ENCODE measurements around the gene CCDC54.

GRCh38 chr3:107367353-107367752, 9.9 kb upstream of the CCDC54 start:
- no peak for TF ChIP-seq SP1 (IDR thresholded peaks at IDR 0.05)
- no peak for TF ChIP-seq CTBP1 (IDR thresholded peaks at IDR 0.05; ENCODE audit: borderline replicate concordance)
- no peak for TF ChIP-seq NFRKB (IDR thresholded peaks at IDR 0.05)
- no peak for TF ChIP-seq FOXM1 (IDR thresholded peaks at IDR 0.05; ENCODE audit: borderline replicate concordance)
- TF ChIP-seq BHLHE40 (IDR thresholded peaks at IDR 0.05; ENCODE audit: borderline replicate concordance), result no peak
- TF ChIP-seq PKNOX1 (IDR thresholded peaks at IDR 0.05), result no peak
- no peak for TF ChIP-seq FOXA1 (IDR thresholded peaks at IDR 0.05)
- no peak for TF ChIP-seq LEF1 (IDR thresholded peaks at IDR 0.05; ENCODE audit: borderline replicate concordance)
- no peak for TF ChIP-seq ELF4 (IDR thresholded peaks at IDR 0.05)
- no peak for TF ChIP-seq HDGF (IDR thresholded peaks at IDR 0.05; ENCODE audit: borderline replicate concordance)
- TF ChIP-seq TARDBP (IDR thresholded peaks at IDR 0.05), result no peak
- TF ChIP-seq SUZ12 (IDR thresholded peaks at IDR 0.05), result no peak
- no peak for TF ChIP-seq L3MBTL2 (conservative IDR thresholded peaks at IDR 0.05)
- no peak for TF ChIP-seq ZNF384 (IDR thresholded peaks at IDR 0.05)

All from HEK293T (cell line).